Measurements from ENCODE around the gene TMEM61. TPM values are rescaled to one million over a fixed set of nuclear protein-coding genes. Genes with fewer than 3 reads are reported as not detected.

TMEM61 gene
- total RNA-seq, 1 donor from 2014 or later = 1.6 TPM

- TF ChIP-seq CTCF (IDR thresholded peaks at IDR 0.05; ENCODE audit: insufficient read depth, low read length, poor library complexity, severe bottlenecking) = no peak
- DNase-seq (ENCODE audit: low read depth) = no peak
- Histone ChIP-seq H3K4me3 (ENCODE audit: low read depth, low read length) (no peak overlapping the region), H3K27me3 (ENCODE audit: control insufficient read depth, insufficient read depth, low read length) (no peaks in the 10 kb centered on the region), H3K36me3 (ENCODE audit: control insufficient read depth, insufficient read depth, low read length) (no peaks in the 10 kb centered on the region)
These were observed 14.6 kb upstream of the TMEM61 start for GRCh38 chr1:54965624-54966340.

- no peak for DNase-seq (ENCODE audit: low read depth)
- no peak for TF ChIP-seq CTCF (IDR thresholded peaks at IDR 0.05; ENCODE audit: insufficient read depth, low read length, poor library complexity, severe bottlenecking)
- H3K27me3 ChIP-seq (ENCODE audit: control insufficient read depth, insufficient read depth, low read length) = no peaks in the 10 kb centered on the region
- no peaks in the 10 kb centered on the region for H3K36me3 ChIP-seq (ENCODE audit: control insufficient read depth, insufficient read depth, low read length)
- no peak overlapping the region for H3K4me3 ChIP-seq (ENCODE audit: low read depth, low read length)
These were observed 13.1 kb upstream of the TMEM61 start for GRCh38 chr1:54967372-54967771.

GRCh38 chr1:54968551-54968950 lies 11.9 kb upstream of the TMEM61 start:
- no peak for DNase-seq (ENCODE audit: low read depth)
- H3K4me3 ChIP-seq (ENCODE audit: low read depth, low read length) = no peak overlapping the region
- no peaks in the 10 kb centered on the region for H3K36me3 ChIP-seq (ENCODE audit: control insufficient read depth, insufficient read depth, low read length)
- TF ChIP-seq CTCF (IDR thresholded peaks at IDR 0.05; ENCODE audit: insufficient read depth, low read length, poor library complexity, severe bottlenecking) = no peak
- no peaks in the 10 kb centered on the region for H3K27me3 ChIP-seq (ENCODE audit: control insufficient read depth, insufficient read depth, low read length)

GRCh38 chr1:54969879-54970278 lies 10.5 kb upstream of the TMEM61 start:
- Histone ChIP-seq H3K4me3 (ENCODE audit: low read depth, low read length) (no peak overlapping the region), H3K36me3 (ENCODE audit: control insufficient read depth, insufficient read depth, low read length) (no peaks in the 10 kb centered on the region), H3K27me3 (ENCODE audit: control insufficient read depth, insufficient read depth, low read length) (no peaks in the 10 kb centered on the region)
- DNase-seq (ENCODE audit: low read depth) = no peak
- TF ChIP-seq CTCF (IDR thresholded peaks at IDR 0.05; ENCODE audit: insufficient read depth, low read length, poor library complexity, severe bottlenecking) = no peak

GRCh38 chr1:54970901-54971300 lies 9.5 kb upstream of the TMEM61 start:
- Histone ChIP-seq H3K36me3 (ENCODE audit: control insufficient read depth, insufficient read depth, low read length) (no peaks in the 10 kb centered on the region), H3K27me3 (ENCODE audit: control insufficient read depth, insufficient read depth, low read length) (peaks cover 2% of the 10 kb centered on the region), H3K4me3 (ENCODE audit: low read depth, low read length) (no peak overlapping the region)
- no peak for DNase-seq (ENCODE audit: low read depth)
- TF ChIP-seq CTCF (IDR thresholded peaks at IDR 0.05; ENCODE audit: insufficient read depth, low read length, poor library complexity, severe bottlenecking) = no peak

- peaks cover 2% of the 10 kb centered on the region for H3K27me3 ChIP-seq (ENCODE audit: control insufficient read depth, insufficient read depth, low read length)
- no peak for TF ChIP-seq CTCF (IDR thresholded peaks at IDR 0.05; ENCODE audit: insufficient read depth, low read length, poor library complexity, severe bottlenecking)
- peak; percentile 57 for DNase-seq (ENCODE audit: low read depth)
- no peaks in the 10 kb centered on the region for H3K36me3 ChIP-seq (ENCODE audit: control insufficient read depth, insufficient read depth, low read length)
- H3K4me3 ChIP-seq (ENCODE audit: low read depth, low read length) = no peak overlapping the region
These were observed 9.1 kb upstream of the TMEM61 start for GRCh38 chr1:54971317-54971791.
